Neural cell (in vitro differentiated cells): Measurements from ENCODE around the gene CTDP1.
A peak's percentile ranks its signal among the peaks of the same experiment; 100 is the strongest.

Source experiments
- EP300 ChIP-seq: fragments of 450-650 bp; conservative IDR thresholded peaks from 2 replicates; pipeline ENCODE4 v1.6.1; 2014; ENCODE audit warnings: antibody characterized with exemption, mild to moderate bottlenecking, moderate library complexity; ENCODE audit not compliant: poor library complexity, severe bottlenecking
- EZH2 ChIP-seq: fragments of 200-600, 300-800 bp; shearing (Covaris generic), sonication (generic); IDR thresholded peaks from 2 replicates; pipeline ENCODE4 v1.6.1; 2014; ENCODE audit warnings: antibody characterized with exemption, low read length, borderline replicate concordance, mild to moderate bottlenecking; ENCODE audit not compliant: insufficient read depth, poor library complexity, severe bottlenecking
- POLR2AphosphoS5 ChIP-seq: IDR thresholded peaks from 2 replicates; pipeline ENCODE4 v1.6.1; 2012
- RAD21 ChIP-seq: fragments of 450-650 bp; conservative IDR thresholded peaks from 2 replicates; pipeline ENCODE4 v1.6.1; 2014; ENCODE audit warnings: antibody characterized with exemption, mild to moderate bottlenecking, moderate library complexity
- SMC3 ChIP-seq: fragments of 450-650 bp; conservative IDR thresholded peaks from 2 replicates; pipeline ENCODE4 v1.6.1; 2014; ENCODE audit warnings: antibody characterized with exemption, mild to moderate bottlenecking, moderate library complexity; ENCODE audit not compliant: poor library complexity
- TF ChIP-seq, protein P1 (sequence below): fragments of 450-650 bp; IDR thresholded peaks from 2 replicates; pipeline ENCODE4 v1.5.1; 2014; ENCODE audit warnings: antibody characterized with exemption, mild to moderate bottlenecking, moderate library complexity; ENCODE audit not compliant: poor library complexity, severe bottlenecking

DNA sequence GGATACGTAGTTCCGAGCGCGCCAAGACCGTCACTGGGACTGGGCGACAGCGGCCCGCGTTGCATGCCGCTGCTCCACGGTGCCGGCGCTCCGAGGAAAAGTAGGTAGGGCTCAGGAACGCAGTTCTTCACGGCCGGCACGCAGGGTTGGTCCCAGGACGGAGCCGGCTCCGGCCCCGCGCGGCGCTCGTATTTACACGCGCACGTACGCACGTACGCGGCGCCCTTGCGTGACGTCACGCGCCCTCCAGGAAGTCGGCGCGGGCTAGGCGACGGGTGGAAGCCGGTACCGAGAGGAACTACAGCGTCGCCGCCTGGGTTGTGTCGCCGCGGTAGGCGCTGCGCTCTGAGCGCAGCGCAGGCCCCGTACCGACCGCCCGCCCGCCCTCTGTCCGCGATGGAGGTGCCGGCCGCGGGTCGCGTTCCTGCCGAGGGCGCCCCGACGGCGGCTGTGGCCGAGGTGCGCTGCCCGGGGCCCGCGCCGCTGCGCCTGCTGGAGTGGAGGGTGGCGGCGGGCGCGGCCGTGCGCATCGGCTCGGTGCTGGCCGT lies at the start of gene CTDP1:
- TF ChIP-seq, protein P1, sequence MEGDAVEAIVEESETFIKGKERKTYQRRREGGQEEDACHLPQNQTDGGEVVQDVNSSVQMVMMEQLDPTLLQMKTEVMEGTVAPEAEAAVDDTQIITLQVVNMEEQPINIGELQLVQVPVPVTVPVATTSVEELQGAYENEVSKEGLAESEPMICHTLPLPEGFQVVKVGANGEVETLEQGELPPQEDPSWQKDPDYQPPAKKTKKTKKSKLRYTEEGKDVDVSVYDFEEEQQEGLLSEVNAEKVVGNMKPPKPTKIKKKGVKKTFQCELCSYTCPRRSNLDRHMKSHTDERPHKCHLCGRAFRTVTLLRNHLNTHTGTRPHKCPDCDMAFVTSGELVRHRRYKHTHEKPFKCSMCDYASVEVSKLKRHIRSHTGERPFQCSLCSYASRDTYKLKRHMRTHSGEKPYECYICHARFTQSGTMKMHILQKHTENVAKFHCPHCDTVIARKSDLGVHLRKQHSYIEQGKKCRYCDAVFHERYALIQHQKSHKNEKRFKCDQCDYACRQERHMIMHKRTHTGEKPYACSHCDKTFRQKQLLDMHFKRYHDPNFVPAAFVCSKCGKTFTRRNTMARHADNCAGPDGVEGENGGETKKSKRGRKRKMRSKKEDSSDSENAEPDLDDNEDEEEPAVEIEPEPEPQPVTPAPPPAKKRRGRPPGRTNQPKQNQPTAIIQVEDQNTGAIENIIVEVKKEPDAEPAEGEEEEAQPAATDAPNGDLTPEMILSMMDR, result no peak
- TF ChIP-seq EZH2, result no peak
- TF ChIP-seq POLR2AphosphoS5, result peak; percentile 81
- TF ChIP-seq SMC3, result peak; percentile 45
- peak; percentile 66 for TF ChIP-seq EP300
- TF ChIP-seq RAD21, result peak; percentile 30
